SU-DHL-6 (cell line): ENCODE results near the gene PNLDC1.

Source experiments
- H2AFZ ChIP-seq: fragments of 200-600 bp; sonication (generic); 2 replicates; pipeline ENCODE4 v1.6.1; 2014; ENCODE audit warnings: low read depth, mild to moderate bottlenecking, moderate library complexity, mixed read lengths, antibody characterized with exemption, low read length; ENCODE audit not compliant: severe bottlenecking
- H3F3A ChIP-seq: fragments of 200-600 bp; shearing (Covaris generic); 2 replicates; pipeline ENCODE4 v1.6.0; 2016; ENCODE audit warnings: antibody characterized with exemption, mild to moderate bottlenecking; ENCODE audit not compliant: insufficient read depth
- H3K27ac ChIP-seq: fragments of 200-600 bp; sonication (generic); 2 replicates; pipeline ENCODE4 v1.5.1; 2016; ENCODE audit warnings: low read depth, mild to moderate bottlenecking, low read length, moderate library complexity, mixed read lengths
- H3K27me3 ChIP-seq: fragments of 200-600 bp; sonication (generic), shearing (Covaris generic); 2 replicates; pipeline ENCODE4 v1.6.0; 2014; ENCODE audit warnings: mild to moderate bottlenecking, low read length
- H3K36me3 ChIP-seq: fragments of 200-600 bp; sonication (generic); 2 replicates; pipeline ENCODE4 v1.6.1; 2014; ENCODE audit warnings: mild to moderate bottlenecking, low read length, mixed read lengths
- H3K4me2 ChIP-seq: fragments of 300-600, 200-600 bp; shearing (Covaris generic), sonication (generic); 2 replicates; pipeline ENCODE4 v1.6.0; 2014; ENCODE audit warnings: low read length, low read depth, mild to moderate bottlenecking; ENCODE audit not compliant: poor library complexity, severe bottlenecking
- H3K4me3 ChIP-seq: fragments of 200-600 bp; sonication (generic); 2 replicates; pipeline ENCODE4 v1.5.1; 2014; ENCODE audit warnings: antibody characterized with exemption, low read length, mild to moderate bottlenecking, mixed read lengths; ENCODE audit not compliant: insufficient read depth, poor library complexity, severe bottlenecking
- H3K79me2 ChIP-seq: fragments of 200-600 bp; sonication (generic); 2 replicates; pipeline ENCODE4 v1.6.1; 2014; ENCODE audit warnings: mild to moderate bottlenecking, low read length, moderate library complexity; ENCODE audit not compliant: insufficient read depth
- H3K9ac ChIP-seq: fragments of 200-600 bp; sonication (generic); 2 replicates; pipeline ENCODE4 v1.7.0; 2014; ENCODE audit warnings: mild to moderate bottlenecking, low read length
- H3K9me2 ChIP-seq: fragments of 200-600 bp; sonication (generic); replicated peaks from 2 replicates; pipeline ENCODE4 v1.6.1; 2014; ENCODE audit warnings: low read length; ENCODE audit not compliant: insufficient read depth
- H3K9me3 ChIP-seq: fragments of 200-600 bp; sonication (generic); 2 replicates; pipeline ENCODE4 v1.6.1; 2014; ENCODE audit warnings: low read length, mixed read lengths; ENCODE audit not compliant: insufficient read depth
- H4K20me1 ChIP-seq: fragments of 200-600 bp; sonication (generic); 2 replicates; pipeline ENCODE4 v1.6.1; 2014; ENCODE audit warnings: low read depth, mild to moderate bottlenecking, antibody characterized with exemption, low read length, moderate library complexity, mixed read lengths
- EZH2phosphoT487 ChIP-seq: fragments of 200-600 bp; sonication (generic), shearing (Covaris generic); conservative IDR thresholded peaks from 2 replicates; pipeline ENCODE4 v1.6.1; 2018; ENCODE audit warnings: mild to moderate bottlenecking, antibody characterized with exemption, low read length, moderate library complexity, mixed read lengths
- TF ChIP-seq, protein P1 (sequence below): fragments of 200-600 bp; sonication (generic); IDR thresholded peaks from one replicate; pipeline ENCODE4 v1.5.1; 2017; ENCODE audit warnings: antibody characterized with exemption, mild to moderate bottlenecking, low read length, moderate library complexity; ENCODE audit not compliant: insufficient read depth, poor library complexity, severe bottlenecking

Gene PNLDC1

GRCh38 chr6:159830501-159831372 lies 30.7 kb downstream of the PNLDC1 start:
- TF ChIP-seq, protein P1, sequence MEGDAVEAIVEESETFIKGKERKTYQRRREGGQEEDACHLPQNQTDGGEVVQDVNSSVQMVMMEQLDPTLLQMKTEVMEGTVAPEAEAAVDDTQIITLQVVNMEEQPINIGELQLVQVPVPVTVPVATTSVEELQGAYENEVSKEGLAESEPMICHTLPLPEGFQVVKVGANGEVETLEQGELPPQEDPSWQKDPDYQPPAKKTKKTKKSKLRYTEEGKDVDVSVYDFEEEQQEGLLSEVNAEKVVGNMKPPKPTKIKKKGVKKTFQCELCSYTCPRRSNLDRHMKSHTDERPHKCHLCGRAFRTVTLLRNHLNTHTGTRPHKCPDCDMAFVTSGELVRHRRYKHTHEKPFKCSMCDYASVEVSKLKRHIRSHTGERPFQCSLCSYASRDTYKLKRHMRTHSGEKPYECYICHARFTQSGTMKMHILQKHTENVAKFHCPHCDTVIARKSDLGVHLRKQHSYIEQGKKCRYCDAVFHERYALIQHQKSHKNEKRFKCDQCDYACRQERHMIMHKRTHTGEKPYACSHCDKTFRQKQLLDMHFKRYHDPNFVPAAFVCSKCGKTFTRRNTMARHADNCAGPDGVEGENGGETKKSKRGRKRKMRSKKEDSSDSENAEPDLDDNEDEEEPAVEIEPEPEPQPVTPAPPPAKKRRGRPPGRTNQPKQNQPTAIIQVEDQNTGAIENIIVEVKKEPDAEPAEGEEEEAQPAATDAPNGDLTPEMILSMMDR: no peak
- no peak for TF ChIP-seq EZH2phosphoT487
- Histone ChIP-seq H3K4me2 (no peak overlapping the region), H3K9ac (no peak overlapping the region), H2AFZ (no peak overlapping the region), H3K4me3 (no peak overlapping the region), H3K79me2 (no peaks in the 10 kb centered on the region), H3K9me2 (no peaks in the 10 kb centered on the region), H3K36me3 (no peaks in the 10 kb centered on the region), H3F3A (no peaks in the 10 kb centered on the region), H3K9me3 (no peaks in the 10 kb centered on the region), H3K27me3 (no peaks in the 10 kb centered on the region), H4K20me1 (no peaks in the 10 kb centered on the region), H3K27ac (no peak overlapping the region)

DNA sequence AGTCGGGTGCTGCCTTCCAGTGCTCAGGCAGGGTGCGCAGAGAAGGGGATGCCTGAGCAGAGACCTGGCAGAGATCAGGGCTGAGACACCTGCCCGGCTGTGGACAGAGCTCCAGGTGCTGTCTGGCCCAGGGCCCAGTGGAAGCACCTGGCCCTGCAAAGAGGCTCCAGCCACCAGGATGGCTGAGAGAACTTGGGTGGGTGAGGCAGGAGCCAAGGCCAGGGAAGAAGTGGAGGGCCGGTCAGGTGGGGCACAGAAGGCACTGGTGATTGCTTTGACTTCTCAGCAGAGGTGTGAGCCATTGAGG lies 31.2 kb downstream of the PNLDC1 start:
- no peaks in the 10 kb centered on the region for H4K20me1 ChIP-seq
- TF ChIP-seq, protein P1: no peak
- no peak for TF ChIP-seq EZH2phosphoT487
- H3K27me3 ChIP-seq: no peaks in the 10 kb centered on the region
- H3K79me2 ChIP-seq: no peaks in the 10 kb centered on the region
- no peak overlapping the region for H3K9ac ChIP-seq
- H3K9me3 ChIP-seq: no peaks in the 10 kb centered on the region
- no peak overlapping the region for H3K27ac ChIP-seq
- H3K9me2 ChIP-seq: no peaks in the 10 kb centered on the region
- no peak overlapping the region for H2AFZ ChIP-seq
- H3F3A ChIP-seq: no peaks in the 10 kb centered on the region
- H3K4me2 ChIP-seq: no peak overlapping the region
- H3K36me3 ChIP-seq: no peaks in the 10 kb centered on the region
- H3K4me3 ChIP-seq: no peak overlapping the region

- Histone ChIP-seq H3K4me2 (no peak overlapping the region), H3F3A (no peaks in the 10 kb centered on the region), H2AFZ (no peak overlapping the region), H3K9me2 (no peaks in the 10 kb centered on the region), H3K36me3 (no peaks in the 10 kb centered on the region), H3K4me3 (no peak overlapping the region), H3K9me3 (no peaks in the 10 kb centered on the region), H3K79me2 (no peaks in the 10 kb centered on the region), H3K9ac (no peak overlapping the region), H3K27me3 (no peaks in the 10 kb centered on the region), H4K20me1 (no peaks in the 10 kb centered on the region), H3K27ac (no peak overlapping the region)
- TF ChIP-seq, protein P1: no peak
- TF ChIP-seq EZH2phosphoT487: no peak
Measured at GRCh38 chr6:159832946-159833345, 32.9 kb downstream of the PNLDC1 start.
